CD4-positive, alpha-beta T cell treated with Interleukin-15 for 1 hour (primary cell): Measurements from ENCODE around the gene PPP1R2C.

Source experiments
- DNase-seq: peaks from one replicate; pipeline ENCODE4 v3.0.0-alpha.2; 2020

Gene PPP1R2C

GRCh38 chrX:42746606-42747005 lies 31.4 kb downstream of the PPP1R2C start:
- no peak for DNase-seq

GRCh38 chrX:42740456-42740855 lies 37.5 kb downstream of the PPP1R2C start:
- DNase-seq = no peak

DNA sequence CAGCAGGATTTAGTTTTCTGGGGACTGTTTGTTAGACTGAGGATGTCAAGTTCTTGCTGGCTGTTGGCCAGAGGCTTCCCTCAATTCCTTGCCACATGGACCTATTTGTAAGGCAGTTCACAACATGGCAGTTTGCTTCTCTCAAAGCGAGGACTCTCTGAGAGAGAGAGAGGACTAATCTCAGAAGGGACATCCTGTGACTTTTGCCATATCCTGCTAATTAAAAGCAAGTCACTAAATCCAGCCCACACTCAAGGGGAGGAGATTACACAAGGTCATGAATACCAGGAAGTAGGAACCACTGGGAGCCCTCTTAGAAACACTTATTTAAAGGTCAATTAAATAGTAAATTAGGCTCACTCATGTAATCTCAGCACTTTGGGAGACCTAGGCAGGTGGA lies 38.2 kb downstream of the PPP1R2C start:
- no peak for DNase-seq

GRCh38 chrX:42739258-42739657 lies 38.7 kb downstream of the PPP1R2C start:
- no peak for DNase-seq

DNA sequence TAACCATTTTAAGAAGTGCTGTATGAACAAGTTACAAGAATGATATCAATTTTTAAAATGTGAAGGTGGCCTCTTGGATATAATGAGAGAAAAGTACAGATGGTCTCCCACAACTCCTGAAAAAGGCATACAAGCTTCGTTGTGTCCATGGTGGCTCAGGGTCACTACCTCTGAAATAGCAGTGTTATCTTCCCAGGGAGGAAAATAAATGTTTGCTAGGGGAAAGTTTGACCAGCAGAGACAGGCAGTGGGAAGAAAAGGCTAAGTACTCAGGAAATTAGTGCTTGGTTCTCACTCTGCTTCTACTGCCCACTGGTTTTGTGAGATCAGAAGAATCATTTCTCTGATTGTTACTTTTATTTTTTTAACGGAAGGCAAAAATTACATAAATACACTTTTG lies 39.4 kb downstream of the PPP1R2C start:
- no peak for DNase-seq

DNA sequence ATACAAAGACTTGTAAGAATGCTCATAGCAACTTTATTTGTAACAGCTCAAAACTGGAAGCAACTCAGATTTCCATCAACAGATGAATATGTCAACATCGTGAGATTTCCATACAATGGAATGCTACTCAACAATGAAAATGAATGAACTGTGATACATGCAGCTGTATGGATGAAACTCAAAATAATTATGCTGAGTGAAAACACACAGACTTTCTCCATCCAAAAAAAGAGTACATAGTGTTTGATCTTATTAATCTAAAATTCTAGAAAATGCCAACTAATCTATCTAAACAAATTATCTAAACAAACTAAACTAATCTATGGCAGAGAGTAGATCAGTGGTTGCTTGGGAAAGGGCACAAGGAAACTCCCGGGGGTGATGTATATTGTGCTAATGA lies 42.7 kb downstream of the PPP1R2C start:
- DNase-seq = no peak

DNA sequence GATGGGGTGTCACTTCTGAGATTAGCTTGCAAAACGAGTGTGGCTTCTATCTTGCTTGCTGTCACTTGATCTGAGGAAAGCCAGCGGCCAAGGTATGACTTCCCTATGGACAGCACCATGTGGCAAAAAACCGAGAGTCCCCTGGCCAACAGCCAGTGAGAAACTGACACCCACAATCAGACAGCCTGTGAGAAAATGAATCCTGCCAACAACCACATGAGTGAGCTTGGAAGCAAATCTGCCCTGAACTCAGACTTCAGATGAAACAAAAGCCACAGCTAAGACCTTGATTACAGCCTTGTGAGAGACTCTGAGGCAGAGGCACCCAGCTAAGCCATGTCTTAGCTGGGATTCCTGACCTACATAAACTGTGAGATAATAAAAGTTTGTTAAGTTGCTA lies 45.5 kb downstream of the PPP1R2C start:
- no peak for DNase-seq
